GM10847 (cell line): ENCODE measurements around the gene PGRMC2.

Source experiments
- POLR2A ChIP-seq: IDR thresholded peaks from 2 replicates; pipeline ENCODE4 v1.6.1; 2011; ENCODE audit not compliant: insufficient read length; ENCODE audit errors: extremely low read depth

The PGRMC2 gene

GRCh38 chr4:128242601-128243000, 45.0 kb downstream of the PGRMC2 start:
- no peak for TF ChIP-seq POLR2A

GRCh38 chr4:128241981-128242380, 45.6 kb downstream of the PGRMC2 start:
- no peak for TF ChIP-seq POLR2A

- TF ChIP-seq POLR2A = no peak
These were observed 46.1 kb downstream of the PGRMC2 start for GRCh38 chr4:128241425-128241913.

GRCh38 chr4:128241019-128241418, 46.6 kb downstream of the PGRMC2 start:
- TF ChIP-seq POLR2A = no peak

- no peak for TF ChIP-seq POLR2A
These were observed 52.8 kb downstream of the PGRMC2 start for GRCh38 chr4:128234836-128235235.

GRCh38 chr4:128232719-128233118, 54.9 kb downstream of the PGRMC2 start:
- no peak for TF ChIP-seq POLR2A

- no peak for TF ChIP-seq POLR2A
These were observed 58.5 kb downstream of the PGRMC2 start for GRCh38 chr4:128228845-128229795.

- TF ChIP-seq POLR2A = no peak
These were observed 59.5 kb downstream of the PGRMC2 start for GRCh38 chr4:128227991-128228571.

- TF ChIP-seq POLR2A = no peak
These were observed 62.5 kb downstream of the PGRMC2 start for GRCh38 chr4:128225148-128225547.

- TF ChIP-seq POLR2A = no peak
These were observed 66.0 kb downstream of the PGRMC2 start for GRCh38 chr4:128221586-128221985.

- no peak for TF ChIP-seq POLR2A
These were observed 67.1 kb downstream of the PGRMC2 start for GRCh38 chr4:128220286-128221235.
